NCI-H748 treated with DMSO at 0.1 percent for 48 hours (cell line): ENCODE data around the gene ABLIM2.

Experiments used
- DNase-seq: peaks from one replicate; lab custom pipeline; 2025; lab: John Stamatoyannopoulos, UW

ABLIM2 gene

GRCh38 chr4:8192748-8193738, 34.4 kb upstream of the ABLIM2 start:
- peak; percentile 27 for DNase-seq

DNA sequence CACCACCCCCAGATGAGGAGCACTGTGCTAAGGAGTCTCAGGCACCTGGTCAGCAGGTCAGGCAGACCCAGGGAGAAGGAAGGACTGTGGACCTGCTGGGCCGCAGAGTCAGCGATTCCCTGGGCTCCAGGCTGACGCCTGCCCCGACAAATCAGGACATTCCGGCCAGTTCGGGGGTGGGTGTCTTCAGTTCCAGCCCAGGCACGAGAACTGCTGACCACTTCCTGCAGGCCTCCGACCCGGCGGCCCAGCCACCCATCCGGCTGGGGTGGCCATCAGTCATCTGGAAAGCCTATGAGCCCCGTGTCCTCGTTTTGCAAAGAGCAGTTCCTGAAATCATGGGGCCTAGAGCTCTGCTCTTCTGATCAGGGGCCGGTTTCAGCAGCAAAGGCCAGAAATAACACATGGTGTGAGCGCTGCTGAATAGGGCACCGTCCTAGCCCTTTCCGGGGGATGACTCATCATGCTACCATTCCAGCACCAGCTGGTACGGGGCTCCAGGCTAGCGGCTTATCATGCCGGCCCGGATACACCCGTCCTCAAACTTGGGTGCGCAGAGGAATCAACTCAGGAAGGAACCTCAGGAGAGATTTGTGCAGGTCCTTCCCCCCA, 32.6 kb upstream of the ABLIM2 start:
- no peak for DNase-seq

- DNase-seq: no peak
Measured at GRCh38 chr4:8189551-8190466, 31.2 kb upstream of the ABLIM2 start.

GRCh38 chr4:8188743-8189550, 30.3 kb upstream of the ABLIM2 start:
- DNase-seq: no peak

GRCh38 chr4:8188085-8188484, 29.5 kb upstream of the ABLIM2 start:
- no peak for DNase-seq

DNA sequence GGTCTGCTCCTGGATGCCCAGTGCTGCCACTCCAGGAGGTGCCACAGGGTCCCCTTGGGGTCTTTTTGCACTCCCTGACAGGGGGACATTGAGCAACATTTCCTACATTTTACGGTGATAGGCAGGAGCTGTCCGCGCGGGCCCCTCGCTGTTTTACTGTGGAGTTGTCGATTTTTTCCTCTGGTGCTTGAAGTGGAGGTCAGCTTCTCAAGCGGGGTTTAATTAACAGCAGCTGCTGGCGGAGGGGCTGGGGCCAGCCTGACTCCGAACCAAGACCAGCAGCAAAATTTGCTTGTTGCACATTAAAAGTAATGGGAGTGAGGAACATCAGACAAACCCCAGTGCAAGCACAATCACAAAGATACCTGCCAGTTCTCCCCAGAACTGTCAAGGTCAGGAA, 27.3 kb upstream of the ABLIM2 start:
- DNase-seq: no peak

- no peak for DNase-seq
Measured at GRCh38 chr4:8185295-8185694, 26.7 kb upstream of the ABLIM2 start.

DNA sequence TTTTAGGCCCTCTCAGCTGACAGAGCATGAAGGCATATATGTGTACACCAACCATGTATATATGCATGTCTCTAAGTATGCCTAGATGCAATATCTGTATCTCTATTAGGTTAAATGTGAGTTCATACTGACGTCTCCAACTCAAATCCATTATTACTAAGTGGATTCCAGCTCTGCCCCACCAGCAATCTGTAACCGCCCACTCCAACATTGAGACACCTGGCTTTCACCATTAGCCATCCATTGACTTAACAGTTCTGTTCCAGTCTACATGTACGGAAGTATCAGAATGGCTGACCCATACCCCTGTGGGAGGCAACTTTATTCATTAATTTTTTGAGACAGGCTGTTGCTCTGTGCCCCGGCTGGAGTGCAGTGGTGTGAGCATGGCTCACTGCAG, 25.4 kb upstream of the ABLIM2 start:
- DNase-seq: no peak

GRCh38 chr4:8182858-8183725, 24.5 kb upstream of the ABLIM2 start:
- DNase-seq: no peak

- DNase-seq: no peak
Measured at GRCh38 chr4:8182294-8182693, 23.7 kb upstream of the ABLIM2 start.

DNA sequence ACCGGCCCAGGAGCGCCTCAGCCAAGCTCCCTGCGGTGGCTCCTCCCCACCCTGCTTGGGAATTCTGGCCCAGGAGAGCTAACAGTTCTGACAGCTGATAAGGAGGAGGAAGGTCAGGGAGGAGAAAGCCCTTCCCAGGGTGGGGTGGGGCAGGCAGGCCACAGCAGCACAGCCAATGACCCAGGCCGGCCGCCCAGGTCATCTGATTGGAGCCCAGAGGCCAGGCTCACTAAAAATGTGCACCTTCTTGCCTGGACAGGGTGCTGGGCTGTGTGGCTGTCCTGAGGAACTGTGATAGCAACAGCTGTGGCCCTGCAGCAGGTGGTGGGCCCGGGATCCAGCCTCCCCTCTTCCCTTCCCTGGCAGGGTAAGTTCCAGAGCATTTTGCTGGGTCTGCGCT, 23.2 kb upstream of the ABLIM2 start:
- no peak for DNase-seq

DNA sequence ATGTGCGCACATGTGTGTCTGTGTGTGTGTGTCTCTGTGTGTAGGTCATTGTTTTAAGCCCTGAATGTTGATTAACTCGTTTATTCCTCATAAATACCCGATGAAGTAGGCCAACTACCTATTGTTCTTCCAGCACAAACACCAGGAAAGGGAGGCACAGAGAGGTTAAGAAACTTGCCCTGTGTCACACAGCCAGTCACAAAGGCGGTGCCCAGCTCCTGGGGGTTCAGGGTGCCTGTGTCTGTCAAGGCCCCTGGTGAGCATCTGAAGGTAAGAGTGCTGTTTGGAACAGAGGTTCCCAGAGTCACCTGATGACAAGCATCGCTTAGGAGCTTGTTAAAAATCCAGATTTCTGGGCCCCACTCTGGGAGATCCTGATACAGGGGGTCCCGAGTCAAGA, 22.5 kb upstream of the ABLIM2 start:
- DNase-seq: no peak

DNA sequence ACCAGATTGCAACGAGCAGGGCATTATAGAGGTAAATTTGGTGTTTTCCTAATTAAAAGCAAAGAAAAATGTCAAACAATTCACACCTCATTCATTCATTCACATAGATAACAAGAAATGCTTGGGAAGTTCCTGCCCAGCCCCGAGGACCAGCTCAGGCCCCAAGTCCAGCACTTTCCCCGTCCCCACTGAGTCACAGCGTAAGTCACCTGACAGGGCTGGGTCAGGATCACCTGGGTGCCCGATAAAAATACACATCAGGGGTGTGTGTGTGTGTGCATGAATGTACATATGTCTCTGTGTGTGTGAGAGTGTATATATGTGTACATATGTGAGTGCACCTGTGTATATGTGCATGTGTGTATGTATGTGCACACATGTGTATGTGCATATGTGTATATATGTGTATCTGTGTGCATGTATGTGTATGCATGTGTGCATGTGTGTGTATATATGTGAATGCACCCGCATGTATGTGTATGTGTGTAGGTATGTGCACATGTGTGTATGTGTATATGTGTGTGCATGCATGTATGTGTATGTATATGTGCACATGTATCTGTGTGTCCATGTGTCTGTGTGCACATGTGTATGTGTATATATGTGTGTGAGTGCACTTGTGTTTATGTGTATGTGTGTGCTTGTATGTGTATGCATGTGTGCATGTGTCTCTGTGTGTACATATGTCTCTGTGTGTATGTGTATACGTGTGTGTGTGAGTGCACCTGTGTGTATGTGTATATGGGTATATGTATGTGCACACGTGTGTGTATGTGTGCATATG, 21.9 kb upstream of the ABLIM2 start:
- DNase-seq: no peak

DNA sequence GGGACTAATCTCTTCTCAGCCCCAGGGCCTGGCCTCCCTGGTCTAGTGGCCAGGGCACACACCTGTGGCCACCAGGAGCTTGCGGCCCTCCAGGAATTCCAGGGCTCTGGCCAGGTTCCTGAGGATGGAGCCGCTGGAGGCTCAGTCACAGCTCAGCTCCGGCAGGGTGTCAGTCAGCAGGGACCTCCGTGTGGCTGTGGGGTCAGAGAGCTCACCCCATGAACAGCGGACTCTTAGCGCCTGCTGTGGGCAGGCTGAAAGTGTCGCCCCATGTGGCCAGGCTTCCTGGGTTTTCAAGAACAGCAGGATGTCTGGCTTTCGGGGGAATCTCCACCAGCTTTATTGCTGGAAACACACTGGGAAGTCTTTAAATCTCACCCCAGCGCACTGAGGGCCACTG, 21.2 kb upstream of the ABLIM2 start:
- DNase-seq: no peak

DNA sequence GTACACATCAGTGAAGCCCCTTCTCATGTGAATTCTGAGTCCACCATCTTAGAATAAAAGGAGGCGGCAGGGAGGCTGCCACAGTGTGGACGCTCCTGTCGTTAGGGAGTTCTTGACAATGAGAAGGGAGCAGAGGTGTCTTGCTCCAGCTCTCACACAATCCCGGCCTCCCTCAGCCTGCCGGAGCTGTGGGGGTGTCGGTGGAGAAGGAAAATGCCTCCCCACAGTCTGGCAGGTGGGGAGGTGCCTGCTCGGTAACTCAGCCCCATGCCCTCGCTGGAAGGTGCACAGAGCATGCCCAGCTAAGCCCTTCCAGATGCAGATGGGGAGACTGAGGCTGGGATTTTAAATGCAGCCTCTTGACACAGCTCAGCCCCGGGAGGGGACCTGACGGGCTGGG, 20.5 kb upstream of the ABLIM2 start:
- DNase-seq: no peak

DNA sequence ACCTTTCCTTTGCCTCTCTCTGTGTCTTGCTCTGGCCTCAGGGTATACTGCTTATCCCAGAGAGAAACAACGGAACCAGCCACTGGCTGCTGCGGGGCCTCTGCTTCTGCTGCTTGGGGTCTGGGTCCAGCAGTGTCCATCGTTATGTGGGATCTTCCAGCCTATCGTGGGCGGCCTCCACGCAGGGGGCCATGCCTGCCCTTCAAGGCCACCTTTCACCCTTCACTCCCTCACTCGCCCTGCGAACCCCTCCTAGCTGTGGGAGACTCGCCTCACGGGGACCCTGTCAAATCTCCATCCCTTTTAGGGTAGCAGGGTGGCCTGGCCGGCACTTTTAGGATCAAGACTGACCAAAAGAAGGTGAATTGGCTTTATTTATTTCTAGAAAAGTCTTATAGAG, 19.3 kb upstream of the ABLIM2 start:
- no peak for DNase-seq

GRCh38 chr4:8177552-8177951, 18.9 kb upstream of the ABLIM2 start:
- DNase-seq: no peak

GRCh38 chr4:8176547-8177399, 18.2 kb upstream of the ABLIM2 start:
- DNase-seq: peak; percentile 18

DNA sequence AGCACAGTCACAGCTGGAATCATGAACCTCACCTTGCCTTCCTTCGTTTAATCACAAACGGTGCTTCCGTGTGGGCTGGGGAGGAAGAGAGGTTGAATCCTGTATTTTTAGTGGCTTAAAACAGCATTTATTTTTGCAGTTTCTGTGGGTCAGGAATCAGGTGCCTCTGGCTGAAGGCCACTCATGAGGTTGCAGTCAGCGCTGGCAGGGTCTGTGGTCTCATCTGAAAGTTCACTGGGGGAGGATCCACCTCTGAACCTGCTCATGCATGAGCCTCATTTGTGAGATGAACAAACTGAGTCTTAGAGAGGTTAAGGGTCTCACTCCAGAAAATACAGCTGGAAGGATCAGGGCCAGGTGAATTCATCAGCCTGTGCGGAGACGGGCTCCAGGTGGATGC, 17.1 kb upstream of the ABLIM2 start:
- DNase-seq: no peak
